GM12892 (cell line): ENCODE data around the gene KIFC3.

Experiments used
- POLR2A ChIP-seq: IDR thresholded peaks from 2 replicates; pipeline ENCODE4 v1.6.1; 2011; ENCODE audit warnings: low read depth, low read length, control low read depth
- POLR2AphosphoS5 ChIP-seq: IDR thresholded peaks from 2 replicates; pipeline ENCODE4 v1.6.1; 2011; ENCODE audit warnings: low read depth, low read length, control low read depth
- TAF1 ChIP-seq: IDR thresholded peaks from 2 replicates; pipeline ENCODE4 v1.6.1; 2011; ENCODE audit warnings: low read depth, mild to moderate bottlenecking, control low read depth, low read length, borderline replicate concordance

GRCh38 chr16:57783883-57784282, 18.4 kb downstream of the KIFC3 start:
- TF ChIP-seq TAF1: no peak
- TF ChIP-seq POLR2A: no peak
- no peak for TF ChIP-seq POLR2AphosphoS5
